HG03066 (cell line): ENCODE measurements around the gene LIN37.
"Not testable (repeated sequence)": the region's sequence is repeated elsewhere in the genome, so short reads cannot be mapped to it uniquely, and the experiment has no call there.

ENCODE experiments used
- ATAC-seq: cut with Tn5 transposase; IDR thresholded peaks from one replicate; pipeline ENCODE4 v1.9.1; 2021; ENCODE audit warnings: low read depth; ENCODE audit not compliant: unreplicated experiment

Gene LIN37

GRCh38 chr19:35772362-35772761, 24.0 kb downstream of the LIN37 start:
- not testable (repeated sequence) for ATAC-seq

DNA sequence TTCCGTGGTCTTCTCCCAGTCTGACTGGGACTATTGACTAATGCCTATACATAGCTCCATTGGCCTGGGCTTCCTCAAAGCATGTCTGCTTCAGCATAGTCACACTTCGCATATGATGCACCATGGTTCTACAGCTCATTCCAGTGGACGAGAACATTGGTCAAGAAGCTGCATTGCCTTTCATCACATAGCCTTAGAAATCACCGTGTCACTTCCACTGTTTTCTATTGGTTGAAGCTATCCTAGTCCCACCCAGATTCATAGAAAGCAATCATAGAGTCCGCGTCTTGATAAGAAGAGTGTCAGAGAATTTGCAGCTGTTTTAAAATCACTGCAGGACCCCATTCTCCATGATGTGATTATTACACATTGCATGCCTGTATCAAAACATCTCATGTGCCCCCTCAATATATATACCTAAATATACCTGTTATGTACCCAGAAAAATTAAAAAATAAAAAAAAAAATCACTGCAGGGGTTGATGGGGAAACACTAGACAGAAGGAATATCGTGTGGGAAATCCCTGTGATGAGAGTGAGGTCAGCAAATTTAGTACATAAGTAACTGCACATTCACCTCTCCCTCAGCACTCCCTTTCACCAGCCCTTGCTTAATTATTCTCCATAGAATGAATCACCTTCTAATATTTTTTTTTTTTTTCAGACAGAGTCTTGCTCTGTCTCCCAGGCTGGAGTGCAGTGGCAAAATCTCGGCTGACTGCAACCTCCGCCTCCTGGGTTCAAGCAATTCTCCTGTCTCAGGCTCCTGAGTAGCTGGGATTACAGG, 24.8 kb downstream of the LIN37 start:
- no peak for ATAC-seq

GRCh38 chr19:35774274-35775045, 26.1 kb downstream of the LIN37 start:
- ATAC-seq = no peak

- ATAC-seq = no peak
These were observed 26.6 kb downstream of the LIN37 start for GRCh38 chr19:35775046-35775297.

DNA sequence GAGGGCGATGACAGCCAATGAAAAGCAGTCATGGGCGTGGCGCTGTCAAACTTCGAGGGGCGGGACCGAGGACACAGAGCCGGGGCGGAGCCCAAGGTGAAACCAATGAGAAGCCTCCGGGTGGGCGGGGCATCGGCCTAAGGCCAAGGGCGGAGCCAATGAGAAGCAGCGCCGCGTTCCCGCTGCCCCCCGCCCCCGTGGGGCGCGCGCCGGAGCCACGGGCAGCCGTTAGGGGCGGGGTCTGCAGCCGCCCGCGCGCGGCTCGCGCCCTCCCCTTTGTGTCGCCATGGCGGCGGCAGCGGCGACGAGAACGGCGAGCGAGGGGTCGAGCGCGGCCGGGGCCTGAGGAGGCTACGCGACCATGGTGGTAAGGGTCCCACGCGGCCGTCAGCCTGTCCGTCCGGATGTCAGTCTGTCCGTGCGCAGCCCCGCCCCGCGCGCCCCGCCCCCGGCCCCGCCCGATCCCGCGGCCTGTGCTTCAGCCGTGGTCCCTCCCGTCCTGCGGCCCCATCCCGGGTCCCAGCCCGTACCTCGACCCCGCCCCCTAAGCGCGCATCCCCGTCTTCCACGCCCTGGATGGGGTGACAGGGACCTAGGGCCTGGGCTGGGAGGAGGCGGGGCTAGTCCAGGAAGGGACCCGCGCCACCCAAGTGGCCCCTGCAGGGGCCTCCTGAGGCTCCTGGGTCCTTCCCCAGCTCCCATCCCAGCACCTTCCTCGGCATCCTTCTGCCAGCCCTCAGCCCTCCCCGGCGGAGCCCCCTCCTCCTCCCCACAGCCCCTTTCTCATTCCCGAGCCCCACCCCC, 27.1 kb downstream of the LIN37 start, which contains the start of gene ARHGAP33:
Gene ARHGAP33 (plus strand): TSS at position 267 of the 804 bp plus-strand sequence. CDS start 95 bp downstream, at position 362.
- peak; percentile 95 for ATAC-seq

- ATAC-seq = no peak
These were observed 27.9 kb downstream of the LIN37 start for GRCh38 chr19:35776102-35776788.

- ATAC-seq = no peak
These were observed 28.9 kb downstream of the LIN37 start for GRCh38 chr19:35777086-35777841.

DNA sequence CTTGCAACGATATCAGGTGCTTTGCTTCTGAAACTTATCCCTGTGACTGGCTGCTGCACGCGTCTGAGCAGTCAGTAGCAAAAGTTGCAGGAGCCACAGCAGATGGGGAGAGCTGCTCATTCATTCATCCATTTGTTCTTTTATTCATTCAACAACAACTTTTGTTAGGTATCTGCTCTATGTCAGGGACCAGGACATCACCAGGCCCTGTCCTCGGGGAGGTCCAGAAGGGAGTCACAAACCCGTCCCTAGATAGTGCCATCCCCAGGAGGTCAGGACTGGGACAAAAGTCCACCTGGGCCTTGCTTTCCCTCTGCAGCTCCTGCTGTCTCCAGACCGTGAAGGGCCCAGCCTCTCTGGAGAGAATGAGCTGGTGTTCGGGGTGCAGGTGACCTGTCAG, 29.6 kb downstream of the LIN37 start:
- ATAC-seq = no peak

- ATAC-seq = no peak
These were observed 30.7 kb downstream of the LIN37 start for GRCh38 chr19:35779033-35779432.

DNA sequence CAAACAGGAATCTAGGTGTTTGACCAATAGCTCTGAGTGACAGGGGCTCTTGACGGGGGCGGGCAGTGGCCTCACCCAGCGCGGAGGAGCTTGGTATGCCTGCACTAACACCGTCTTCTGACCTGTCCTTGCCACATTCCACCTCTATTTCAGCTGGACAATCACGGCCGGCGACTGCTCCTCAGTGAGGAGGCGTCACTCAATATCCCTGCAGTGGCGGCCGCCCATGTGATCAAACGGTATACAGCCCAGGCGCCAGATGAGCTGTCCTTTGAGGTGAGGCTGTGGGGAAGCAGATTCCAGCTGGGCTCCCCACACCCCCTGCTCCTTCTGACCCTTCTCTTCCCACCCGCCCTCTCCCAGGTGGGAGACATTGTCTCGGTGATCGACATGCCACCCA, 31.7 kb downstream of the LIN37 start:
- no peak for ATAC-seq

GRCh38 chr19:35780717-35781116, 32.3 kb downstream of the LIN37 start:
- ATAC-seq = no peak

DNA sequence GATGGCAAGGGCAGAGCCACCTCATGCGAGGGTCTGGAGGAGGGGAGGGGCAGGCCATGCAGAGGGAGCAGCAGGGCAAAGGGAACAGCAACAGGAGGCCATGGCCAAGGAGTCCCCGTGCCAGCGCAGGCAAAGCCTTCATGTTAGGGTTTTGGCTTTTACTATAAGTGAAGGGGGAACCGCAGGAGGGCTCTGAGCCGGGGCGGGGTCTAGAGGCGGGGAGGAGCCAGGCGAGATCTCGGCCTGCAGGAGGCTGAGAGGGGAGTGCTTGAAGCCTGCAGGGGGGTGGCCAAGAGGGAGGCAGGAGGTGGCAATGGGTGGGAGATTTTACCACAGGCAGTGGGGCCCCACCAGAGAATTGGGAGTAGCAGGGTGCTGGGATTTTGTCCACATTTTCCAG, 33.3 kb downstream of the LIN37 start:
- ATAC-seq = no peak

GRCh38 chr19:35782589-35782988, 34.2 kb downstream of the LIN37 start:
- ATAC-seq = no peak

DNA sequence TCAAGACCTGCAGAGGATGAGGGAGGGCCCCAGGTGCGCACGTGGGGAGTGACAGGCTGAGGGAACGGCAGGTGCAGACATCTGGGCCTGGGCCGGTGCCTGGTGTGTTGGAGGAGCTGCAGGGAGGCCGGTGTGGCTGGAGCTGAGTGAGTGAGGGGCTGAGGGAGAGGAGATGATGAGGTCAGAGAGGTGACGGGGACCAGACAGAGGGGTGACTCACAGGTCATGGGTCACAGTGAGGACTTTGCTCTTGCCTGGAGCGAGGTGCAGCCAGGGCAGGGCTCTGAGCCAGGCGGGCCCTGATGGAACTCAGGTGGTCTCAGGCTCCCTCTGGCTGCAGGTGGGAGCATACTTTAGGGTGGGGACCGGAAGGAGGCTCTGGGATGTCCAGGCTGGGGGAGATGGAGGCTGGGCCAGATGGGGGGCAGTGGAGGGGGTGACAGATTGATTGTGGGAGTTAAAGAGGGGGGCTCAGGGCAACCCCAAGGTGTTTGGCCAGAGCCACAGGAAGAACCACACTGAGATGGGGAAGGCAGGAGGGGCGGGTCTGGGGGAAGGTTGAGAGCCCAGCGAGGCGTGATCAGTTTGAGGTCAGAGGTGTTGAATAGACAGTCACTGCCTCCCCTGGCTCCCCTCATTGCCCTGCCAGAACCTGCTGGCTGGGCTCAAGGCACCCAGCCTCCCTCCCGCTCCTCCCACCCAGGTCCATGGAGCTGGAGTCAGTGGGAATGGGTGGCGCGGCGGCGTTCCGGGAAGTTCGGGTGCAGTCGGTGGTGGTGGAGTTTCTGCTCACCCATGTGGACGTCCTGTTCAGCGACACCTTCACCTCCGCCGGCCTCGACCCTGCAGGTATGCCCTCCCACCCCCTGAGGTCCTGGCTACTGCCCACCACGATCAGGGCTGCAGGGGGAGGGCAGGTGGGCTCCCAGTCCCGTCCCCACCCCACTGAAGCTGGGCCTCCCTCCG, 35.4 kb downstream of the LIN37 start:
- no peak for ATAC-seq

DNA sequence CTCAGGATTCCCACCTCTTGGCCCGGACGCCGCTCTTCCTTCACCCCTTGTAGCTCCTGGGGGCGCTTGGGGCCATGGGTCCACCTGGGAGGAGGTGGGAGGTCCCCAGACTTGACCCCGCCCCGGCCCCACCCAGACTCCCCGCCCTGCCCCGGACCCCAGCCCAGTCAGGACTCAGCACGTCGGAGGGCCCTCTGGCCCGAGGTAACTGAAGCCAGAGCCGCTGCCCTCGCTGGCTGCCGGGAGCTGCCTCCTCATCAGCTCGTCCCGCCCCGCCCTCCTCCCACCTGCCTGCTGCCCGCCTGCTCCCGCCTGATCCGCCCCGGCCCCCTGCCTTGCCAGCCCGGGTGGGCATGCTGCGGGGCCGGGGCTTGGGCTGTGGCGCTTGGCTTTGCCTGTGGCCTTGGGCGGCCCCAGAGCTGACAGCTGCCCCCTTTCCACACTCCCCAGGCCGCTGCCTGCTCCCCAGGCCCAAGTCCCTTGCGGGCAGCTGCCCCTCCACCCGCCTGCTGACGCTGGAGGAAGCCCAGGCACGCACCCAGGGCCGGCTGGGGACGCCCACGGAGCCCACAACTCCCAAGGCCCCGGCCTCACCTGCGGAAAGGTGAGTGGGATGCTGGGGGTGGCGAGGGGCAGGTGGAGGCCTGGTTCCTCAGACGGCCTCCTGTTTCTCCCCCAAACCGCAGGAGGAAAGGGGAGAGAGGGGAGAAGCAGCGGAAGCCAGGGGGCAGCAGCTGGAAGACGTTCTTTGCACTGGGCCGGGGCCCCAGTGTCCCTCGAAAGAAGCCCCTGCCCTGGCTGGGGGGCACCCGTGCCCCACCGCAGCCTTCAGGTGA, 36.3 kb downstream of the LIN37 start:
- ATAC-seq = no peak

DNA sequence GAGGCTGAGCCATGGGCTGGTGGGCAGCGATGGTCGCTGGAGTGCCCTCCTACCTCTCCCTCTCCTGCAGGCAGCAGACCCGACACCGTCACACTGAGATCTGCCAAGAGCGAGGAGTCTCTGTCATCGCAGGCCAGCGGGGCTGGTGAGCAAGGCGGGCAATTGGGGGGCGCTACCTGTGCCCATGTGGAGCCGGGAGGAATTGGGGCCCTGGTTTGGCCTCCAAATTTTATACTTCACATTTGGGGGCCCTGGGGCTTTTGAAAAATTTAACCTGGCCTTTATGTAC, 36.9 kb downstream of the LIN37 start:
- ATAC-seq = no peak

DNA sequence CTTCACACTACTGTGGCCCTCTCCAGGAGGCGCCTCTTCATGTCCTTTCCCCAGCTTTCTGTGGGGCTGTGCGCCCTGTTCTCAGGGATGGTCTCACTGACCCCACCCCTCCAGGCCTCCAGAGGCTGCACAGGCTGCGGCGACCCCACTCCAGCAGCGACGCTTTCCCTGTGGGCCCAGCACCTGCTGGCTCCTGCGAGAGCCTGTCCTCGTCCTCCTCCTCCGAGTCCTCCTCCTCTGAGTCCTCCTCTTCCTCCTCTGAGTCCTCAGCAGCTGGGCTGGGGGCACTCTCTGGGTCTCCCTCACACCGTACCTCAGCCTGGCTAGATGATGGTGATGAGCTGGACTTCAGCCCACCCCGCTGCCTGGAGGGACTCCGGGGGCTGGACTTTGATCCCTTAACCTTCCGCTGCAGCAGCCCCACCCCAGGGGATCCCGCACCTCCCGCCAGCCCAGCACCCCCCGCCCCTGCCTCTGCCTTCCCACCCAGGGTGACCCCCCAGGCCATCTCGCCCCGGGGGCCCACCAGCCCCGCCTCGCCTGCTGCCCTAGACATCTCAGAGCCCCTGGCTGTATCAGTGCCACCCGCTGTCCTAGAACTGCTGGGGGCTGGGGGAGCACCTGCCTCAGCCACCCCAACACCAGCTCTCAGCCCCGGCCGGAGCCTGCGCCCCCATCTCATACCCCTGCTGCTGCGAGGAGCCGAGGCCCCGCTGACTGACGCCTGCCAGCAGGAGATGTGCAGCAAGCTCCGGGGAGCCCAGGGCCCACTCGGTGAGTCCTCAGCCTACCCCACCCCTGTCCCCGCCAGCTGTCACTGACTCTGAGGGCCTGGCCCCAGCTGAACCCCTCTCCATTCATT, 38.2 kb downstream of the LIN37 start:
- ATAC-seq = no peak
